HG03095 (cell line): ENCODE results near the gene LSMEM2.
"Not testable (repeated sequence)": the region's sequence is repeated elsewhere in the genome, so short reads cannot be mapped to it uniquely, and the experiment has no call there.

Experiments used
- ATAC-seq: cut with Tn5 transposase; IDR thresholded peaks from one replicate; pipeline ENCODE4 v1.9.1; 2021; ENCODE audit warnings: moderate library complexity; ENCODE audit not compliant: unreplicated experiment

The LSMEM2 gene

DNA sequence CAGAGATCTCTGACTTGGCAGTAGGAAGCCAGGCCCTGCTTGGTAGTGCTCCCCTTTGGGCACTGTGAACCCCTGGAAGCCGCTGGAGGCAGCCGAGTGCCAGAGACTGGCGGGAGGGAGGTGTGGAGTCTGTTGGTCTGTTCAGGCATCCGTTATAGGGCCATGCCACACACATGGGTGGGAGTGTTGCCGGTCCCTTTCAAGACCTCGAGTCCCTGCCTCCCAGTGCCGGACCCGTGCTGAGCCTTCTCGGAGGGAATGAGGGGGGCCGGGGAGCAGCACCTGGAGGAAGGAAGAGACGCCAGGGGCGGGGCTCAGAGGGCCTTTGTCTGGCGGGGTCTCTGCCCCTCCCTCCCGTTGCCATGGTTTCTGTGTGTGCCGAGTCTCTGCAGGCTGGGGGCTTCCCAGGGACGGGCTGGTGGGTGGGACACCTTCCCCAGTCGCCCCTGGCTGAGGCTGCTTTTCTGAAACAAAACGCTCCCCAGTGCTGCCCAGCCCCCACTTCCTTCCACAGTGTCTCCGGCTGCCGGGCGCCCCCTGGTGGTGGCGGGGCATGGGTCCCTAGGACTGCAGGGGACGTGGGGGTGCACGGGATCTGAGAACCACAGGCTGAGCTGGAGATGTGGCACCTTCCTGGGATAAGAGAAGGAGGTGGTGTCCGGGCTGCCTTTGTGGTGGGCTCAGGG lies 32.9 kb upstream of the LSMEM2 start:
- peak; percentile 52 for ATAC-seq

DNA sequence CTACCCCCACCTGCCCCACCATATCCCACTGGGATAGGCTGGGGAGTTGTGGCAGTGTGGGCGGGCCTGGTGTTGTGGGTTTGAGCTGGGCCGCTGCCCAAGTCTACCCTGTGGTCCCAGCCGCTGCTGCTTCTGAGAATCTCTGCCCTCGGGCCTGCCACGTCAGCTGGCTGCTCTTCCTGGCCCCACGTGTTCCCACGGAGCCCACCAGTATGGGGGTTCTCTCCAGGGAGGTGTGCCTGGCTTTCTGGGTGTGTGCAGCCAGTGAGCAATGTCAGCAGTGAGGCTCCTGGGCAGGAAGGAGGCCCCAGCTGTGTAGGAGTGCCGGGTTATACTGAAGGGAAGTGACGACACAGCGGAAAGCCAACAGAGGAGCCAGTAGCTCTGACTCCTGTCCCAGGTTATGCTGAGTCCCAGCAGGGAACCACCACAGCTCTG lies 32.4 kb upstream of the LSMEM2 start:
- no peak for ATAC-seq

DNA sequence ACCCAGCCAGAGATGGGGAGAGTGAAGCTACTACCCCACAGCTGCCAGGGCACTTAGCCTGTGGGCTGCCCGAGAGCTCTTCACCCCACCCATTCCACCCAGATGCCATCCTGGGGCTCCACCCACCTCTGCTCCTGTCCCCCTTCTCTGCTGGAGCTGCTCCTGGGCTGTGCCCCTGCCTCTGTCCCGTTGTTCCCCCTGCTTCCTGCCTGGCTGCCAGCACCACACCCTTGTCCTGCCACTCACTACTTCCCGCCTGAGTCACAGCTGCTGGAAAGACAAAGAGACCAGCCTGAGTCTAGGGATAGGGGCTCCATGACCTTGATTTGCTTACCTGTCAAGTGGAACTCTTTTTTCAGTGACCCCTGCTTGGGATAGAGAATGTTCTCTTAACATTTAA lies 30.5 kb upstream of the LSMEM2 start:
- no peak for ATAC-seq

DNA sequence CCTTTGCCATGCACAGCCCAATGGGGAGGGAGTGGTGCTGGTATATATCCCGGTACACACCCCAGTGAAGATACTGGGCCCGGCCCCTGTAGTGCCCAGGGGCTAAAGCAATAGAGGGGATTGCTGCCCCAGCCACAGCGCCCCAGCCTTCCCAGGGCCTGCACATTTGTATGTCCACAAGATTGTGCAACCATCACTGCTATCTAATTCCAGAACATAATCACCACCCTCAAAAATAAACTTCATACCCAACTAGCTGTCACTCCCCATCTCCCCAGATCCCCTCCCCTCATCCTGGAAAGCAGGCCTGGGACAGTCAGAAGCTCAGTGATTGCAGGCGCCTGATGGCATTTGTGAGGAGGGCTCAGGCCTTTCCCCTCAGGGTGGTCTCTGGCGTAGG lies 29.4 kb upstream of the LSMEM2 start:
- no peak for ATAC-seq

DNA sequence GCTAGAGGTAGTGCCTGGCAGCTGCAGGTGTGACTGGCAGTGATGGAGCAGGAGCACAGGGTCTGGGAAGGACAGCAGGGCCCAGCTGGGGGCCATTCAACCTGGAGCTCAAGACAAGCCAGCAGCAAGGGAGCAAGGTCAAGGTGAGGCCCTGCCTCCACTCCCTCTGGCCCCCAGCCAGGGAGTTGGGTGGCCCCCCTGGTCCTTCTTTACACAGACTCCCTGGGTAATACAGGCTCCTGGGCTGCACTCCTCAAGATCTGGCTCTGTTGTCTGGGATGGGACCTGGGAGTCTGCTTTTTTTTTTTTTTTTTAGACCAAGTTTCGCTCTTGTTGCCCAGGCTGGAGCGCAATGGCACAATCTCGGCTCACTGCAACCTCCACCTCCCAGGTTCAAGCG lies 28.4 kb upstream of the LSMEM2 start:
- ATAC-seq = no peak

DNA sequence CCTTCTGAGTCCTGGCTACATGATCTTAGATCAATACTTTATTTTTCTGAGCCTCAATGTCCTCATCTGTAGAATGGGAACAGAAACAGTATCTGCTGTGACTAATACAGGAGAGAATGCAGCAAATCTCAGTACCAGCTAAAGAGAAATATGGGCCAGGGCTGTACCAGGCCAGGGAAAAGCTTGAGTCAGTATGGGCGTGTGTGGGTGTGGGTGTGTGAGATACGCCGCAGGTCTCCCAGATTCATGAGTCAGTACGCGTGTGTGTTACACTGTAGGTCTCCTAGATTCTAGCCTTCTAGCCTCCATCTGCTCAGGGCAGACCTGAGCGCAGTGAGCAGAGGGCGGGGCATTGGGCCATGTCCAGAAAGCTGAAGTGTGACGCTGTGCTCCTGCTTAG lies 27.7 kb upstream of the LSMEM2 start:
- ATAC-seq = no peak

DNA sequence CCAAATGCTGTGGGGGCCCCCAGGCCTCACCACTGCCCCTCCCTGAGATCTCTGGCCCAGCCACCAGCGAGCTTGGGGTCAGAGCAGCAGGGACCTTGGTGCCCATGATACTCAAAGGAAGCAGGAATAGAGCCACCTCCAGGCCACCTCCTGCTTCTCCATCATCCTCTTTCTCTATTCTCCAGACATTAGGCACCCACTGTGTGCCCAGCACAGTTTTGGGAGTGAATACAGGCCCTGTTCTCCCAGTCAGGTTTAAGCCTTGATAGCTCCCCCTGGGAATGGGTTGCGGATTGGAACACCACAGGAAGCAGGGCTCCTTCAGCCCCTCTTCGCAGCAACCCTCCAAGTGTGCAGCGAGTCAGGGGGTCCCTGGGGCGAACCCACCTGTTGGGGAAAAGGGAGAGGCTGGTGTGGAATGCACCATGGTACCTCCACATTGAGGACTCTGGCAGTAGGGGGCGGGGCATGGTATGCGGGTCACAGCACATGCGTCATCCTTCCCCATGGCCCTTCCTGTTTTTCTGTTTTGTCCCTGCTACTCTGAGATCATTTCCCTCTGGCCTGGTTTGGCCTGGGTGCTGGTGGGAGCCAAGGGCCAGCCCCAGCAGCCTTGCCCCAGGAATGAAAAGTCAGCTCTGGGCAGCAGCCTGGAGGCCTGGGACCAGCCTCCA lies 24.2 kb upstream of the LSMEM2 start:
- no peak for ATAC-seq

DNA sequence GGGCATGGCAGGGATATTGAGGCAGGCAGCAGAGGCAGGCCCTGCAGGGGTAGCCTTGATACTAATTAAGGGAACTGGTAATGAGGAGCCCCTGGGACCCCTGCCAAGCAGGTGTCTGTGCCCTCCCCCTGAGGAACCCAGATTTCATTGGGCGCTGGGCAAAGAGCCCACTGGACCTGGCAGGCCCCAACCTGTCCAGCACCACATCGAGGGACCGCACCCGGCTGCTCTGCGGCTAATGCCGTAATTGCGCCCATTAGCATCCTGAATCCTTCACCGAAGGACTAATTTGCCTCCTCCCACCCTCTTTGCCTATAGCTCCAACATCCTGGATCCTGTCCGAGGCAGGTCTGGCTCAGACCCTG lies 23.7 kb upstream of the LSMEM2 start:
- no peak for ATAC-seq

DNA sequence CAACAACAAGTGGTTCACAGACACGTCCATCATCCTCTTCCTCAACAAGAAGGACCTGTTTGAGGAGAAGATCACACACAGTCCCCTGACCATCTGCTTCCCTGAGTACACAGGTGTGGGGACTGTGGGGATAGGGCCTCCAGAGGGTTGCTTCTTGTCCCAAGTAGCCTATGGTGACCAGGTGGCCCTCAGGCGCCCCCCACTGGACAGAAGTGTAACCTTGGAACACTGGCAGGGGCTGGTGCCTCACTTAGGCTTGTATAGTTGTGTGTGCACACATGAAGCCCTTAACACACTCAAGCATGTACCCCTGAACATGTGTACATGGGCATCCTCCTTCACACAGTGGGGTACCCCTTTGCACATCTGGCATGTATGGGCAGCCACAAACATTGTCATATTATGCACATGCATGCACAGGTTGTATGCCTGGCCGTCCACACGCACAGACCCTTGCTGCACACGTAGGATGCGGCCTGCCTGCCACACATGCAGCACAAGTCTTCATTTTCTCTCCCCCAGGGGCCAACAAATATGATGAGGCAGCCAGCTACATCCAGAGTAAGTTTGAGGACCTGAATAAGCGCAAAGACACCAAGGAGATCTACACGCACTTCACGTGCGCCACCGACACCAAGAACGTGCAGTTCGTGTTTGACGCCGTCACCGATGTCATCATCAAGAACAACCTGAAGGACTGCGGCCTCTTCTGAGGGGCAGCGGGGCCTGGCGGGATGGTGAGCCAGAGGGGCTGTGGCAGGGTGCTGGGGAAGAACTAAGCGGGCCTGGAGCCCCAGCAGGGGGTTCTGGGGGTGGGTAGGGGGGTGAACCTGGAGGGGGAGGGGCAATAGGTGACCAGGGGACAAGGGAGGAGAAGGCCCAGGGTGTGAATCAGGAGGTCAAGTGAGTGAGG lies 21.7 kb upstream of the LSMEM2 start:
- no peak for ATAC-seq

DNA sequence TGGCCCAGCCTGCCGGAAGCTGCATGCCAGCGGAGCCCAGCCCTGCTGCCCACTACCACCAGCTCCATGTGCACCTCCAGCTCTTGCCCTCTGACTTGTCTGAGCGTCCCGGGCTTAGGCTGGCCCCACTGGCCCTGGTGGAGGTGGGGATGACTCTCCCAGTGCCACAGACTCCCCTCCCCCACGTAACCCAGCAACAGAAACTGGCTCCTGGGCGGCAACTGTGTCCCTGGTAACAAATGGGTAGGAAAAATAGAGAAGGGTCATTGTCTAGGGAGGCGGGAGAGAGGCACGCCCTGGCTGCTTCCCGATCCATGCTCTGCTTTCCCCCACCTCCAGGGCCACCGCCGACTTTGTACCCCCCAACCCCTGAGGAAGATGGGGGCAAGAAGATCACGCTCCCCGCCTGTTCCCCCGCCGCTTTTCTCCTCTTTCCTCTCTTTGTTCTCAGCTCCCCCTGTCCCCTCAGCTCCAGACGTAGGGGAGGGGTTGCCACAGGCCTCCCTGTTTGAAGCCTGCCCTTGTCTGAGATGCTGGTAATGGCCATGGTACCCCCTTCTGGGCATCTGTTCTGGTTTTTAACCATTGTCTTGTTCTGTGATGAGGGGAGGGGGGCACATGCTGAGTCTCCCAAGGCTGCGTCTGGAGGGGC lies 20.7 kb upstream of the LSMEM2 start:
- ATAC-seq = no peak

DNA sequence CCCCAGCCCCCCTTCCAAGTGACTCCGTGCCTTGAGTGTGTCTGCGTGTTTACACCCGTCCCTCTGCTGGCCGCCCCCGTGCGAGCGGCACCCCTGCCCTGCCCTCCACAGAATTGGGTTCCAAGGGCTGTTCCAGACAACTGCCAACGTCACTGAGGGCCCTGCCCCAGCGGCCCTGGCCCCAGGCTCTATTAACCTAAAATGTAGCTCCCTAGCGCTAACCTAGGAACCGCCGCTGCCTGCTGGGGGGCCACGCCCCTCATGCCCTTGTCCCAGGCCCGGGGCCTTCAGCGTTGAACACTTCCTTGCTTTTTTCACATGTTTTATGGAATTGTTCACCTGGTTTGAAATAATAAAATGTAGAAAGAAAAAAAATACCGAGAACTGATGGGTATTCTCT lies 19.9 kb upstream of the LSMEM2 start:
- no peak for ATAC-seq

DNA sequence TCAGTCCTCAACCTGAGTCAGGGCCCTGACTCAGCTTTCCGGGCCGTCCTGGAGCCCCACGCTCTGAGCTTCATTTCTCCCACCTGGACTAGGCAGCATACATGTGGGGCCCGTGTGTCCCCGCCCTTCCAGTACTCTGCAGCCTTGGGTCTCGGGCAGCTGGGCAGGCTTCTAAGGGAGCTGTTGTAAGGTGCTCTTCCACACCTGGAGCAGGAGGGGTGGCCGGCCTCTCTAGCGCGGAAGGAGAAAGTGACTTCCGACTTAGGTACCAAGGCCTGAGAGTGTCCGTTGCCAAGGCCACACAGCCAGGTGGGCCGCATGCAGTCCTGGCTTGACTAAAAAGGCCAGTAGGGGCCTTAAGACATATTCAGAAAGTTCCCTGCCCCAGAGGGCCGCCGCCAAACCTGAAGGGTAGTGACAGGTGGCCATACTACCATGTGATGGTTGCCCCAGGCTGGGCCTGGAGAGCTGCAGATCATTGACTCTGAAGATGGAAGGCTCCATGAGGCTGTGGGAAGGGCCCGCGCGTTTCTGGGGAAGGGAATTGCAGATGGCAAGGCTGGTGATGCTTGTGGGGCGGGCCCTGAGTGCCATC lies 19.4 kb upstream of the LSMEM2 start:
- peak; percentile 14 for ATAC-seq

DNA sequence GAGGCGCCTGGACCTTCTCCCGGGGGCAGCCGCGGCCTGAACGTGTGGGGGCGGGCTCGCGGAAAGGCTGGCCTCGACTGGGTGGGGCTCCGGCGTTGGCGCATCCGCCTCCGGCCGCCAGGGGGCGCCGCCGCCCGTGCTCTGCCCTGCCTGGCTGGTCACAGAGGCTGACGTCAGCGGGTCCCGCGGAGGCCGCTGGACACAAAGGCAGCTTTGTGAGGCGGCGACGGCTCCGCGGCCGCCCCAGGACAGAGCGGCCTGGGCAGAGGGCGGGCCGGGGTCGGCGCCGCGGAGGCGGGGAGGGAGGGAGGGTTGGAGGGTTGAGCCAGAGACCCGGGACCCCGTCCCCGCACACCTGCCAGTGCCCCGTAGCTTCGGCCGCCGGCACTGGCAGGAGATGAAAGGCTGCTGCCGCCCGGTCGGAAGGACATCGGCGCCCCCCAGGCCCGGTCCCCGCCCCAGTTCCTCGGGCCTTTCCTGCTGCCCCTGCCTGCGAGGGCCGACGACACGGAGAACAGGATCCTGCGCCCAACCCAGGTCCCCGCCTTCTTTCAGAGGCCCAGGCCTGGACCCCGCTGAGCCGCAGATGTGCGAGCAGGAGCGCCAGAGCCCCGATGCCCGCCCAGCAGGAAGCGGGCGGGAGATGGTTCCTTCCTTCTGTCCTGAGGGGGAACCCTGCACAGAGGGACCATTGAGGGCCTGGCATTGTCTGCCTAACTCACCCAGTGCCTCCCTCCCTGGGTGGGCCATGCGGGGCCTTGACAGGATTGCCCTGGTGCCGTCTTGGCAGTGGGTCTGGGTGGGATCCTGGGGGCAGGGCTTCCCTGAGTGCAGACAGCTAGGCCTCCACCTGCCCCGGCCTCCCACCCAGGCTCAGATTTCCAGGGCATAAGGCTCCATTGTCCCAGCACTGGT lies 18.6 kb upstream of the LSMEM2 start:
- peak; percentile 78 for ATAC-seq

DNA sequence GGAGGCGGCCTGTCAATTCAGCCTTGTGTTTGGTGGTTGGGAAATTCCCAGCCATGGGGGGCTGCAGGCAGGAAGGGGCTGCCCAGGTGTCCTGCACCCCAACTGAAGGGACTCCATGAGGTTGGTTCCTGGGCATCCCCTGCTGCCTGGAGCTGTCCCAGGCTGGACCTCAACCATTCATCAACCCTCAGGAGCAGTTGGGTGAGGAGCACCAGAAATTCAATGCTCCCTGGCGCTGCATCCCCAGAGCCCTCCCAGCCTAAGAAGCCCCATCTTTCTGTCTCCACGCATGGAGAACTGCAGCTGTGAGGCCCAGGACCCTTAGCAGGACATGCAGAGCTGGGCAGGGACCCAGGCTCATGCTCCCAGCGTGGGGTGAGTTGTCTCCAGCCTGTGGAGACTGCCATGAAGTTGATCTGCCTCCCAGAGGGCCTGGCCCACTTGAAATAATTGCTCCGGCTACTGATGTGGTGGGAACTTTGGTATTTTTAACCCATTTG lies 17.9 kb upstream of the LSMEM2 start:
- ATAC-seq = no peak

DNA sequence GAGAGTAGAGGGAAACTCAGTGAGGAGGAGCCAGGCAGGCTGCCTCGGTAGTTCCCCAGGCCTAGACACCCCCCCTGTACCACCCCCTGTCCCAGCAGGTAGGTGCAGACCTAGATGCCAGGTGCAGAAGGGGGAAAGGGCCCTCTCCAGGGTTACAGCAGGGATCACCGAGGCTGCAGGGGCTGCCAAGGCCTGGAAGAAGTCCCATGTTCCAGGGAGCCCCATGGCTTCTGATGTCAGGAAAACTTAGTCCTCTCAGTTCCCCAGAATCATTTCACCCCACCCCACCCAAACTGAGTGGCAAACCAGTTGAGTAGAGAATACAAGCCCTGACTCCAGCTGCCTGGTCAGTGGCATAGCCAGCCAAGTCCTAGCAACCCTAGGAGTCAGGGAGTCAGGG lies 17.4 kb upstream of the LSMEM2 start:
- no peak for ATAC-seq

DNA sequence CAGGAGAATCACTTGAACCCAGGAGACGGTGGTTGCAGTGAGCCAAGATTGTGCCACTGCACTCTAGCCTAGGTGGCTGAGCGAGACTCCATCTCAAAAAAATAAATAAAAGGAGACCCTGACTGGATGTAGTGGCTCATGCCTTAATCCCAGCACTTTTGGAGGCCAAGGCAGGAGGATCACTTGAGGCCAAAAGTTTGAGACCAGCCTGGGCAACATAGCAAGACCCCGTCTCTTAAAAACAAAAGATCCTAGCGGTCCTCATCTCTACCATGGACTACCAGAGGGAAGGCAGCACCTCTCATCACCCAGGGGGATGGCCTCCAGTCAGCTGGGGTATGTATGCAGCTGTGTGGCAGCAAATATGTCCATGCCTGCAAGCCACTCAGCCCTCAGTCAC lies 16.7 kb upstream of the LSMEM2 start:
- not testable (repeated sequence) for ATAC-seq

DNA sequence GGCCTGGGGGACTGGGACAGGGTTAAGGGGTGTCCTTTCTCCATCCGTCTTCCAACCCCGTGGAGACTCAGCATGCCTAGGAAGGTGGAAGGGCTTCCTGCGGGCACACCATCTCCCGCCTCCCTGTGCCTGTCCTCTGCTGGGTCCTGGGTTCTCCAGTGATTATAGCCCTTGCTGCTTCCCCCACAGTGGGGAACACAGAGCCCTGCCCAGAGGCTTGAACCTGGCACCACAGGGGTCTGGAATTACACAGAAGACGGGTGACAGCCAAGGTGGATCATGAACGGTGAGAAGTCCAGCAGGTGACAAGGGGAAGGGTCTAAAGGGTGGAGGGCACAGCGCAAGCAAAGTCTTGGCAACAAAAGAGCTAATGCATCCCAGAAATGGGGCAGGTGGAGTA lies 16.1 kb upstream of the LSMEM2 start:
- no peak for ATAC-seq

DNA sequence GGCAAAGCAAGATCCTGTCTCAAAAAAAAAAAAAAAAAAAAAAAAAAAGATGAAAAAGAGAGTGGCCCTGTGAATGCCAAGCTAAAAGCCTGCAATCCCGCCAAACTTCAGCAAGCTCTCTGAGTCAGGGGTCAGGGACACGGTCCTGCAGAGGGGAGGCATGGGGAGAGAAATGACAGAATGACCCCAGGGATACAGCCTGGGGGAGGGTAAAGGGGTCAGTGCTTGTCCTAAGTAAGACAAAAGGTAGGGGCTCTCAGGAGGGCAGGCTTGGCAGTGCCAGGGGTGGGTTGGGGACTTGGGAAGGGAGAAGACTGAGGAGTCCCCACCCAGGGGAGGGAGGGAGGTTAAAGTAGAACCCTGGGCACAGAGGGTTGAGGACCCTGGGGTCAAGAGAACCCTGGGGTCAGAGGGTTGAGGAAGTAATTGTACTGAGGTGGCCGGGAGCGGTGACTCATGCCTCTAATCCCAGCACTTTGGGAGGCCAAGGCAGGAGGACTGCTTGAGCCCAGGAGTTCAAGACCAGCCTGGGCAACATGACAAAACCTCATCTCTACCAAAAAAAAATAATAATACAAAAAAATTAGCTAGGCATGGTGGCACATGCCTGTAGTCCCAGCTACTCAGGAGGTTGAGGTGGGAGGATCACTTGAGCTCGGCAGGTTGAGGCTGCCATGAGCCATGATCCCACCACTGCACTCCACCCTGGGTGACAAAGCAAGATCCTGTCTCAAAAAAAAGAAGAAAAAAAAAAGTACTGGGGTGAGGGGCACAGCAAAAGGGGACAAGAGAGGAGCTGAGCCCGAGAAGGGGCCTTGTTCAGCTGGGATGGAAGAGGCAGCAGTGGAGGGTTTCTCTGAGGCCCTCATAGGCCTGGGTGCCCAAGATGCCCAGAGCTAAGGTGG lies 15.2 kb upstream of the LSMEM2 start:
- ATAC-seq = no peak
